Stimulated activated CD8-positive, alpha-beta memory T cell treated with anti-CD3 and anti-CD28 coated beads, Interleukin-15, amount 100 ng/mL, for 48 hours (primary cell): ENCODE measurements around the gene FAM9B.
"Not testable (repeated sequence)": the region's sequence is repeated elsewhere in the genome, so short reads cannot be mapped to it uniquely, and the experiment has no call there.

Experiments
- DNase-seq, 2 donors: peaks; one replicate each; pipeline ENCODE4 v3.0.0-alpha.2; 2020; ENCODE audit warnings: low read depth in 2 of 2

Gene FAM9B

GRCh38 chrX:9033989-9034388 is at the start of gene FAM9B:
Gene FAM9B (minus strand): TSS chrX:9034127. CDS start chrX:9032986, 1,141 bp downstream.
- no peak for DNase-seq

- no peak for DNase-seq
Observed at GRCh38 chrX:9081271-9081670, 47.3 kb upstream of the FAM9B start.

GRCh38 chrX:9074326-9074725 is 40.4 kb upstream of the FAM9B start:
- no peak for DNase-seq

- DNase-seq, result no peak
Observed at GRCh38 chrX:9072281-9072680, 38.4 kb upstream of the FAM9B start.

- no peak for DNase-seq
Observed at GRCh38 chrX:9071031-9071650, 37.2 kb upstream of the FAM9B start.

GRCh38 chrX:9069573-9069972 is 35.6 kb upstream of the FAM9B start:
- DNase-seq, result no peak

GRCh38 chrX:9064694-9065093 is 30.8 kb upstream of the FAM9B start:
- DNase-seq, result no peak

- DNase-seq, result no peak
Observed at GRCh38 chrX:9062641-9063040, 28.7 kb upstream of the FAM9B start.

GRCh38 chrX:9055354-9055753 is 21.4 kb upstream of the FAM9B start:
- DNase-seq, result no peak

- DNase-seq, result no peak
Observed at GRCh38 chrX:9052081-9052480, 18.2 kb upstream of the FAM9B start.

- no peak for DNase-seq
Observed at GRCh38 chrX:9050331-9050730, 16.4 kb upstream of the FAM9B start.

GRCh38 chrX:9048801-9049200 is 14.9 kb upstream of the FAM9B start:
- DNase-seq, result no peak

- DNase-seq, result no peak
Observed at GRCh38 chrX:9038244-9038643, 4.3 kb upstream of the FAM9B start.

- no peak for DNase-seq
Observed at GRCh38 chrX:9037296-9037695, 3.4 kb upstream of the FAM9B start.

- DNase-seq, result no peak
Observed at GRCh38 chrX:9033586-9033985, 341 bp downstream of the FAM9B start.

- no peak for DNase-seq
Observed at GRCh38 chrX:9033179-9033578, 748 bp downstream of the FAM9B start.

- DNase-seq, result no peak
Observed at GRCh38 chrX:9023293-9023692, 10.6 kb downstream of the FAM9B start.

- no peak for DNase-seq
Observed at GRCh38 chrX:9019151-9019550, 14.8 kb downstream of the FAM9B start.

- DNase-seq, result not testable (repeated sequence)
Observed at GRCh38 chrX:9018332-9018731, 15.6 kb downstream of the FAM9B start.

- no peak for DNase-seq
Observed at GRCh38 chrX:9003041-9003440, 30.9 kb downstream of the FAM9B start.

GRCh38 chrX:8988446-8988845 is 45.5 kb downstream of the FAM9B start:
- no peak for DNase-seq

GRCh38 chrX:8987672-8988250 is 46.2 kb downstream of the FAM9B start:
- DNase-seq, result no peak

GRCh38 chrX:8984231-8984630 is 49.7 kb downstream of the FAM9B start:
- DNase-seq, result no peak

GRCh38 chrX:8981723-8982122 is 52.2 kb downstream of the FAM9B start:
- no peak for DNase-seq
